GM19395 (cell line): ENCODE results near the gene OPA3.

ENCODE experiments used
- ATAC-seq: cut with Tn5 transposase; IDR thresholded peaks from one replicate; pipeline ENCODE4 v1.9.1; 2021; ENCODE audit warnings: mild to moderate bottlenecking, moderate library complexity; ENCODE audit not compliant: unreplicated experiment

Gene OPA3

GRCh38 chr19:45598267-45599001 is 13.8 kb upstream of the OPA3 start:
- no peak for ATAC-seq

GRCh38 chr19:45597425-45598111 is 13.0 kb upstream of the OPA3 start:
- no peak for ATAC-seq

- no peak for ATAC-seq
Observed at GRCh38 chr19:45595814-45596213, 11.2 kb upstream of the OPA3 start.

GRCh38 chr19:45593520-45593919 is 8.9 kb upstream of the OPA3 start:
- no peak for ATAC-seq

- no peak for ATAC-seq
Observed at GRCh38 chr19:45592366-45592765, 7.8 kb upstream of the OPA3 start.

- no peak for ATAC-seq
Observed at GRCh38 chr19:45591638-45592005, 7.0 kb upstream of the OPA3 start.

GRCh38 chr19:45591004-45591637 is 6.5 kb upstream of the OPA3 start:
- ATAC-seq, result no peak

- no peak for ATAC-seq
Observed at GRCh38 chr19:45590300-45591003, 5.8 kb upstream of the OPA3 start.

- no peak for ATAC-seq
Observed at GRCh38 chr19:45589768-45590167, 5.2 kb upstream of the OPA3 start.

GRCh38 chr19:45587873-45588272 is 3.3 kb upstream of the OPA3 start:
- ATAC-seq, result no peak

GRCh38 chr19:45585158-45585577 is 566 bp upstream of the OPA3 start:
- no peak for ATAC-seq

- ATAC-seq, result no peak
Observed at GRCh38 chr19:45581576-45581975, 3.0 kb downstream of the OPA3 start.

GRCh38 chr19:45578861-45579260 is 5.7 kb downstream of the OPA3 start:
- no peak for ATAC-seq

GRCh38 chr19:45577111-45577905 is 7.3 kb downstream of the OPA3 start:
- ATAC-seq, result no peak

- ATAC-seq, result no peak
Observed at GRCh38 chr19:45576682-45577081, 7.9 kb downstream of the OPA3 start.

- no peak for ATAC-seq
Observed at GRCh38 chr19:45575216-45575615, 9.4 kb downstream of the OPA3 start.

GRCh38 chr19:45574526-45574925 is 10.1 kb downstream of the OPA3 start:
- ATAC-seq, result no peak

- ATAC-seq, result no peak
Observed at GRCh38 chr19:45571457-45572220, 13.0 kb downstream of the OPA3 start.

- no peak for ATAC-seq
Observed at GRCh38 chr19:45569619-45570421, 14.8 kb downstream of the OPA3 start.
